ENCODE measurements around the gene CD63.

DNA sequence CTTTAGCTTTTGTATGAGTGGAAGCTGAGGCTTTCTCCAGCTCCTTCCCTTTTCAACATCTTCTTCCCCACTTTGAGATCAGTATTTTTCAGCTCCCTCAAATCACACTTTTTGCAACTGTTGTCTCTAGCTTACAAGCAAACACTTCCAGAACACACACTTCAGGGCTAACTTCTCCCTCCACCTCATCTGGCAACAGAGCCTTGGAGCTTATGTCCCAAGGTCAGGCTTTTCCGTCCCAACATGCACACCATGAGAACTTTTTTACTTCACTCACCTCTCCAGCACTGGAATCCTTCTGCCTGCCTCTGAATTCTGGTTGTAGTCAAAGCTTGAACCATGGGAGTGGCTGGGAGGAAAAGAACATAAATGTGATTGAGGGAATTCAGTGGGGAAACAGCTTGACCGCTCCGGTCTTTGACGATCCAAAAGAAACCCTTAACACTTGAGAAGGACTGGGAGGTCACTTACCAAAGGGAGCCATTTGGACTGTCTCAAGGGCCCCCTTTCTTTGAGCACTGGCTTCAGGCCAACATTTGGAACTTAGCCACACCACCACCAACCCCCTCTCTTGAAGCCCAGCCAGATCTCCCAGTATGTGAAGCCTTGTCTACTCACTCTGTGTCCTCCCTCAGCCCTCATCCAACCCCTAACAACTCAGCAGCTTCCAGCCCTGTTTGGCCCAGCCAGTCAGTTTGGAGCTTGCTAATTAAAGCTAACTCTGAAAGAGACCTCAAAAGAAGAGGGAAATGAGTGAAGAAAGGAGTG is 16.8 kb downstream of the CD63 start:
- no peak for TF ChIP-seq CTCF (conservative IDR thresholded peaks at IDR 0.05; ENCODE audit: low read depth, low read length)
- TF ChIP-seq EZH2 (IDR thresholded peaks at IDR 0.05; ENCODE audit: low read length, unreplicated experiment): no peak

All from PC-3 (cell line).